NCI-H2196 (cell line): ENCODE data around the gene SLC39A9.
"Not testable (repeated sequence)": the region's sequence is repeated elsewhere in the genome, so short reads cannot be mapped to it uniquely, and the experiment has no call there.

Experiments
- DNase-seq: peaks from one replicate; lab custom pipeline; 2025; ENCODE audit not compliant: unreplicated experiment; lab: John Stamatoyannopoulos, UW

The SLC39A9 gene

GRCh38 chr14:69366761-69367160 lies 31.7 kb upstream of the SLC39A9 start:
- no peak for DNase-seq

- DNase-seq = no peak
Observed at GRCh38 chr14:69368381-69368780, 30.1 kb upstream of the SLC39A9 start.

- DNase-seq = no peak
Observed at GRCh38 chr14:69370061-69370460, 28.4 kb upstream of the SLC39A9 start.

- DNase-seq = no peak
Observed at GRCh38 chr14:69372146-69372545, 26.3 kb upstream of the SLC39A9 start.

- no peak for DNase-seq
Observed at GRCh38 chr14:69373104-69373503, 25.4 kb upstream of the SLC39A9 start.

- DNase-seq = no peak
Observed at GRCh38 chr14:69374235-69374634, 24.3 kb upstream of the SLC39A9 start.

GRCh38 chr14:69375182-69375581 lies 23.3 kb upstream of the SLC39A9 start:
- DNase-seq = no peak

GRCh38 chr14:69375722-69376121 lies 22.8 kb upstream of the SLC39A9 start:
- no peak for DNase-seq

- no peak for DNase-seq
Observed at GRCh38 chr14:69376439-69376838, 22.1 kb upstream of the SLC39A9 start.

- DNase-seq = no peak
Observed at GRCh38 chr14:69378274-69378673, 20.2 kb upstream of the SLC39A9 start.

- no peak for DNase-seq
Observed at GRCh38 chr14:69387311-69387710, 11.2 kb upstream of the SLC39A9 start.

- DNase-seq = not testable (repeated sequence)
Observed at GRCh38 chr14:69391400-69391799, 7.1 kb upstream of the SLC39A9 start.

- DNase-seq = no peak
Observed at GRCh38 chr14:69392481-69392880, 6.0 kb upstream of the SLC39A9 start.

GRCh38 chr14:69395929-69396328 lies 2.6 kb upstream of the SLC39A9 start:
- no peak for DNase-seq

- DNase-seq = no peak
Observed at GRCh38 chr14:69398818-69399210, 322 bp downstream of the SLC39A9 start.

- no peak for DNase-seq
Observed at GRCh38 chr14:69399750-69400149, 1.3 kb downstream of the SLC39A9 start.

- no peak for DNase-seq
Observed at GRCh38 chr14:69400154-69400553, 1.7 kb downstream of the SLC39A9 start.

GRCh38 chr14:69401841-69402240 lies 3.3 kb downstream of the SLC39A9 start:
- no peak for DNase-seq

- DNase-seq = no peak
Observed at GRCh38 chr14:69404478-69404877, 6.0 kb downstream of the SLC39A9 start.

- no peak for DNase-seq
Observed at GRCh38 chr14:69404883-69405282, 6.4 kb downstream of the SLC39A9 start.

- DNase-seq = no peak
Observed at GRCh38 chr14:69405762-69406161, 7.3 kb downstream of the SLC39A9 start.

GRCh38 chr14:69408331-69408960 lies 10.0 kb downstream of the SLC39A9 start:
- no peak for DNase-seq

GRCh38 chr14:69413483-69413882 lies 15.0 kb downstream of the SLC39A9 start:
- no peak for DNase-seq
